ENCODE data around the gene INPP5A. TPM values are rescaled to one million over a fixed set of nuclear protein-coding genes. Genes with fewer than 3 reads are reported as not detected.
"Not testable (repeated sequence)": the region's sequence is repeated elsewhere in the genome, so short reads cannot be mapped to it uniquely, and the experiment has no call there.

INPP5A gene
- total and polyA plus RNA-seq, 9 of the 15 experiments (the other 6 are each of a cell fraction or from before 2014, with no cell fraction given): 0.66 to 11.6 (median 7.7) TPM

GRCh38 chr10:132772816-132773215 lies 235.2 kb downstream of the INPP5A start:
- H3K9me1 ChIP-seq (ENCODE audit: control insufficient read depth, insufficient read depth, low read length); H3K36me3 ChIP-seq (ENCODE audit: control insufficient read depth, insufficient read depth, low read length); in situ Hi-C loops (cut with MboI); BruUV-seq (replicated peaks); intact Hi-C loops (cut with micrococcal nuclease); FAIRE-seq; ATAC-seq; H3K4me1 ChIP-seq (replicated peaks in 1 of 2; ENCODE audit: control insufficient read depth in 2 of 2, insufficient read depth in 2 of 2, low read length in 2 of 2); H2AFZ ChIP-seq (ENCODE audit: low read depth, low read length); H3K9ac ChIP-seq (ENCODE audit: insufficient read depth in 1 of 2, low read depth in 2 of 2, low read length in 2 of 2); H3K9me3 ChIP-seq (replicated peaks; ENCODE audit: control insufficient read depth, insufficient read depth, low read depth, low read length); H3K4me2 ChIP-seq (ENCODE audit: insufficient read depth, low read length); POLR2A ChIA-PET; H3K27ac ChIP-seq (ENCODE audit: extremely low read depth, low read depth, low read length); H3K4me3 ChIP-seq; H3K27me3 ChIP-seq (ENCODE audit: control insufficient read depth in 2 of 2, insufficient read depth in 2 of 2, low read length in 2 of 2); CTCF ChIA-PET (ENCODE audit: low intra/inter-chr PET ratio); H4K20me1 ChIP-seq (replicated peaks; ENCODE audit: control insufficient read depth, insufficient read depth, low read length); DNase-seq (ENCODE audit: extremely low read depth in 1 of 4, low spot score in 3 of 4); H3K79me2 ChIP-seq (ENCODE audit: control insufficient read depth, insufficient read depth, low read length): not testable (repeated sequence)
- WGBS (ENCODE audit: insufficient coverage, low coverage, missing lambda C conversion rate): 93% methylated on average over 3 of the region's 25 CpGs

- Histone ChIP-seq H3K9ac (ENCODE audit: insufficient read depth in 1 of 2, low read depth in 2 of 2, low read length in 2 of 2) (no peak overlapping the region), H3K4me3 (no peak overlapping the region), H3K4me1 (replicated peaks in 1 of 2; ENCODE audit: control insufficient read depth in 2 of 2, insufficient read depth in 2 of 2, low read length in 2 of 2) (no peaks in the 10 kb centered on the region), H3K27me3 (ENCODE audit: control insufficient read depth in 2 of 2, insufficient read depth in 2 of 2, low read length in 2 of 2) (no peaks in the 10 kb centered on the region), H2AFZ (ENCODE audit: low read depth, low read length) (no peak overlapping the region), H3K36me3 (ENCODE audit: control insufficient read depth, insufficient read depth, low read length) (no peaks in the 10 kb centered on the region), H3K4me2 (ENCODE audit: insufficient read depth, low read length) (no peak overlapping the region), H3K9me1 (ENCODE audit: control insufficient read depth, insufficient read depth, low read length) (no peaks in the 10 kb centered on the region), H3K79me2 (ENCODE audit: control insufficient read depth, insufficient read depth, low read length) (no peaks in the 10 kb centered on the region), H4K20me1 (replicated peaks; ENCODE audit: control insufficient read depth, insufficient read depth, low read length) (no peaks in the 10 kb centered on the region), H3K27ac (ENCODE audit: extremely low read depth, low read depth, low read length) (no peak overlapping the region), H3K9me3 (replicated peaks; ENCODE audit: control insufficient read depth, insufficient read depth, low read depth, low read length) (no peaks in the 10 kb centered on the region)
- BruUV-seq (replicated peaks): no TSS peak
- TF ChIP-seq PTRF (tag; IDR thresholded peaks at IDR 0.05): no peak
- TF ChIP-seq PCBP2 (IDR thresholded peaks at IDR 0.05; ENCODE audit: low read depth, low read length, poor library complexity, severe bottlenecking): no peak
- TF ChIP-seq PHF20 (IDR thresholded peaks at IDR 0.05; ENCODE audit: partially characterized antibody): no peak
- TF ChIP-seq ZFX (CRISPR knock-in tag; IDR thresholded peaks at IDR 0.05): no peak
- FAIRE-seq (no peak), DNase-seq (ENCODE audit: extremely low read depth in 1 of 4, low spot score in 3 of 4) (no peak), ATAC-seq (no peak)
- ChIA-PET POLR2A (no interaction called here), CTCF (ENCODE audit: low intra/inter-chr PET ratio) (no interaction called here)
- in situ Hi-C loops (cut with MboI) (no loop called here), intact Hi-C loops (cut with micrococcal nuclease) (no loop called here)
- 80% methylated on average over 19 of the region's 29 CpGs for WGBS (ENCODE audit: insufficient coverage, low coverage, missing lambda C conversion rate)
Measured at GRCh38 chr10:132774181-132774901, 236.8 kb downstream of the INPP5A start.

Measured in K562 (cell line).